GM23338 (cell line): ENCODE data around the gene CEP70. TPM values are rescaled to one million over a fixed set of nuclear protein-coding genes. Genes with fewer than 3 reads are reported as not detected.

Experiments used
- ATAC-seq: fragments of 200-7000 bp; cut with Tn5 transposase; 3 replicates; pipeline ENCODE4 v1.9.1; 2020
- DNase-seq: peaks from one replicate; pipeline ENCODE4 v3.0.0-alpha.2; 2015; ENCODE audit warnings: low spot score
- H2AFZ ChIP-seq: fragments of 200-600 bp; sonication (generic); 2 replicates; pipeline ENCODE4 v1.8.0; 2016; ENCODE audit warnings: antibody characterized with exemption, mild to moderate bottlenecking, moderate library complexity
- H3F3A ChIP-seq: fragments of 200-600 bp; sonication (generic); replicated peaks from 2 replicates; pipeline ENCODE4 v1.8.0; 2017; ENCODE audit warnings: antibody characterized with exemption, mixed run types, low read depth
- H3K27ac ChIP-seq: fragments of 200-600 bp; sonication (generic); 2 replicates; pipeline ENCODE4 v1.6.1; 2016; ENCODE audit warnings: low read depth
- H3K27me3 ChIP-seq: fragments of 200-600 bp; sonication (generic); 2 replicates; pipeline ENCODE4 v1.8.0; 2016; ENCODE audit warnings: mild to moderate bottlenecking, mixed run types, moderate library complexity; ENCODE audit not compliant: insufficient read depth
- H3K36me3 ChIP-seq: fragments of 200-600 bp; sonication (generic); 2 replicates; pipeline ENCODE4 v1.8.0; 2016; ENCODE audit warnings: mild to moderate bottlenecking; ENCODE audit not compliant: insufficient read depth
- H3K4me1 ChIP-seq: fragments of 200-600 bp; sonication (generic); 2 replicates; pipeline ENCODE4 v1.8.0; 2016; ENCODE audit warnings: mild to moderate bottlenecking, moderate library complexity; ENCODE audit not compliant: insufficient read depth
- H3K4me2 ChIP-seq: fragments of 200-600 bp; sonication (generic); 2 replicates; pipeline ENCODE4 v1.7.1; 2017; ENCODE audit warnings: mixed run types
- H3K4me3 ChIP-seq: fragments of 200-600 bp; sonication (generic); 2 replicates; pipeline ENCODE4 v1.6.1; 2016; ENCODE audit warnings: mixed run types
- H3K79me2 ChIP-seq: fragments of 200-600 bp; sonication (generic); replicated peaks from 2 replicates; pipeline ENCODE4 v1.8.0; 2017; ENCODE audit warnings: mild to moderate bottlenecking; ENCODE audit not compliant: insufficient read depth
- H3K9me2 ChIP-seq: fragments of 200-600 bp; sonication (generic); 2 replicates; pipeline ENCODE4 v1.8.0; 2017; ENCODE audit not compliant: insufficient read depth
- H4K20me1 ChIP-seq: fragments of 200-600 bp; sonication (generic); replicated peaks from 2 replicates; pipeline ENCODE4 v1.8.0; 2017; ENCODE audit warnings: mild to moderate bottlenecking; ENCODE audit not compliant: insufficient read depth
- H3K27ac Mint-ChIP-seq: 2 replicates; pipeline ENCODE4 v1.8.0; 2020; ENCODE audit warnings: inconsistent platforms, mild to moderate bottlenecking, moderate library complexity, mixed read lengths
- H3K27me3 Mint-ChIP-seq: 3 replicates; pipeline ENCODE4 v1.8.0; 2022; ENCODE audit warnings: low read depth, mild to moderate bottlenecking, moderate library complexity, mixed read lengths, inconsistent platforms; ENCODE audit not compliant: insufficient read depth, poor library complexity
- H3K36me3 Mint-ChIP-seq: 3 replicates; pipeline ENCODE4 v1.8.0; 2021; ENCODE audit warnings: low read depth, mild to moderate bottlenecking, inconsistent platforms, moderate library complexity, mixed read lengths
- H3K4me1 Mint-ChIP-seq: 3 replicates; pipeline ENCODE4 v1.8.0; 2020; ENCODE audit warnings: mild to moderate bottlenecking, inconsistent platforms, mixed read lengths
- H3K4me3 Mint-ChIP-seq: 3 replicates; pipeline ENCODE4 v1.8.0; 2021; ENCODE audit warnings: moderate library complexity, mild to moderate bottlenecking, inconsistent platforms, mixed read lengths
- H3K9me3 Mint-ChIP-seq: 3 replicates; pipeline ENCODE4 v1.8.0; 2020; ENCODE audit warnings: moderate library complexity, mild to moderate bottlenecking, inconsistent platforms, mixed read lengths
- CREB1 ChIP-seq: fragments of 250-450 bp; sonication (Bioruptor Pico); IDR thresholded peaks from 2 replicates; pipeline ENCODE4 v1.5.0; 2020; ENCODE audit warnings: low read depth, mild to moderate bottlenecking, moderate library complexity
- EZH2 ChIP-seq: fragments of 200-600 bp; sonication (generic); IDR thresholded peaks from one replicate; pipeline ENCODE4 v1.8.0; 2017; ENCODE audit warnings: antibody characterized with exemption, mild to moderate bottlenecking, low read depth; ENCODE audit not compliant: unreplicated experiment
- EZH2phosphoT487 ChIP-seq: fragments of 200-600 bp; sonication (generic); IDR thresholded peaks from one replicate; pipeline ENCODE4 v1.8.1; 2018; ENCODE audit warnings: antibody characterized with exemption; ENCODE audit not compliant: unreplicated experiment
- NANOG ChIP-seq: IDR thresholded peaks from 2 replicates; pipeline ENCODE4 v1.6.1; 2016; ENCODE audit warnings: antibody characterized with exemption, borderline replicate concordance
- POLR2AphosphoS5 ChIP-seq: IDR thresholded peaks from 2 replicates; pipeline ENCODE4 v1.6.1; 2016; ENCODE audit warnings: antibody characterized with exemption, low read depth
- STAT1 ChIP-seq: IDR thresholded peaks from one replicate; pipeline ENCODE4 v1.6.1; 2016; ENCODE audit warnings: antibody characterized with exemption; ENCODE audit not compliant: unreplicated experiment
- ZNF114 ChIP-seq: fragments of 250-450 bp; sonication (Bioruptor Pico); IDR thresholded peaks from 2 replicates; pipeline ENCODE4 v1.5.0; 2020; ENCODE audit warnings: mild to moderate bottlenecking, moderate library complexity
- ZNF331 ChIP-seq: fragments of 250-450 bp; sonication (Bioruptor Pico); IDR thresholded peaks from 2 replicates; pipeline ENCODE4 v1.5.0; 2020; ENCODE audit warnings: low read depth, mild to moderate bottlenecking, moderate library complexity
- polyA plus RNA-seq: library from polyadenylated mRNA; unstranded; fragments of >200 nt; fragmentation: Nextera tagmentation; extraction: Ambion mirVana; gene quantifications from 2 replicates; pipeline ENCODE4 v1.2.1, GENCODE V29; 2016
- total RNA-seq: library from RNA; depleted of rRNA; stranded (reverse); fragments of >200 nt; shearing (Covaris generic); gene quantifications from 2 replicates; pipeline ENCODE4 v1.2.3, GENCODE V29; 2014
- TF ChIP-seq, protein P1 (sequence below): fragments of 250-450 bp; sonication (Bioruptor Pico); IDR thresholded peaks from 2 replicates; pipeline ENCODE4 v1.5.0; 2020; ENCODE audit warnings: mild to moderate bottlenecking, moderate library complexity
- TF ChIP-seq, protein P2 (sequence below): IDR thresholded peaks from 2 replicates; pipeline ENCODE4 v1.6.1; 2016; ENCODE audit warnings: antibody characterized with exemption
- TF ChIP-seq, protein P3 (sequence below): IDR thresholded peaks from one replicate; pipeline ENCODE4 v1.6.1; 2018; ENCODE audit warnings: antibody characterized with exemption; ENCODE audit not compliant: unreplicated experiment
- TF ChIP-seq, protein P4 (sequence below), 2 experiments: fragments of 200-600 bp in 1 of 2; sonication (generic) in 1 of 2; conservative IDR thresholded peaks; 2 replicates each; pipeline versions ENCODE4 v1.5.1 to v1.6.1; 2016 to 2017; ENCODE audit warnings: antibody characterized with exemption in 2 of 2, low read depth in 2 of 2, mild to moderate bottlenecking in 2 of 2, moderate library complexity in 1 of 2

The CEP70 gene
- total and polyA plus RNA-seq, 2 experiments from 2014 or later = 28.8 to 31.4 TPM

DNA sequence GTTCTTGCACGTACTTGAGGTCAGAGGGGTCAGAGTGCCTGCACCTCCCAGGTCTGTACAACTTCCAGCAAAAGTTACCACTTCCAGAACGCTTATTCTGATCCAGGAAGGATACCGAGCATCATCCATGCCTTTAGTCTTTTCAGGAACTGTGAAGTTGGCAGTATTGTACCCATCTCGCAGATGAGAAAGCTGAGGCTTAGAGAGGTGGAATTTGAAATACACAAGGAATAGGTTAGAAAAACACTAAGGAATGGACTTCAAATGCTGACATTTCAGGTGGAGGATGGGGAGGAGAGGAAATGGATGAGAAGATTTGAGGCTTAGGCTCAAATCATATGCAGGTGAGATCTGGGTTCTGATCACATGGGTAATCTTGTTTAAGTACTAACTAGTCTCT is 148.4 kb downstream of the CEP70 start:
- no peaks in the 10 kb centered on the region for H3K27me3 ChIP-seq
- no peaks in the 10 kb centered on the region for H3K36me3 ChIP-seq
- H3K27me3 Mint-ChIP-seq = peaks cover 3% of the 10 kb centered on the region
- no peak overlapping the region for H3K4me3 Mint-ChIP-seq
- H3K4me2 ChIP-seq = no peak overlapping the region
- no peaks in the 10 kb centered on the region for H3K36me3 Mint-ChIP-seq
- no peaks in the 10 kb centered on the region; the same call in 1 of the 2 replicates for H3K4me1 ChIP-seq
- H2AFZ ChIP-seq = no peak overlapping the region
- no peak for ATAC-seq
- no peaks in the 10 kb centered on the region for H3K9me2 ChIP-seq
- H4K20me1 ChIP-seq = 0 out of 2 replicates have a peak, but pooled peaks cover 2% of the 10 kb centered on the region
- DNase-seq = no peak
- no peak overlapping the region for H3K27ac Mint-ChIP-seq
- H3K79me2 ChIP-seq = no peaks in the 10 kb centered on the region
- TF ChIP-seq EZH2 = no peak
- no peak for TF ChIP-seq POLR2AphosphoS5
- TF ChIP-seq, protein P1, sequence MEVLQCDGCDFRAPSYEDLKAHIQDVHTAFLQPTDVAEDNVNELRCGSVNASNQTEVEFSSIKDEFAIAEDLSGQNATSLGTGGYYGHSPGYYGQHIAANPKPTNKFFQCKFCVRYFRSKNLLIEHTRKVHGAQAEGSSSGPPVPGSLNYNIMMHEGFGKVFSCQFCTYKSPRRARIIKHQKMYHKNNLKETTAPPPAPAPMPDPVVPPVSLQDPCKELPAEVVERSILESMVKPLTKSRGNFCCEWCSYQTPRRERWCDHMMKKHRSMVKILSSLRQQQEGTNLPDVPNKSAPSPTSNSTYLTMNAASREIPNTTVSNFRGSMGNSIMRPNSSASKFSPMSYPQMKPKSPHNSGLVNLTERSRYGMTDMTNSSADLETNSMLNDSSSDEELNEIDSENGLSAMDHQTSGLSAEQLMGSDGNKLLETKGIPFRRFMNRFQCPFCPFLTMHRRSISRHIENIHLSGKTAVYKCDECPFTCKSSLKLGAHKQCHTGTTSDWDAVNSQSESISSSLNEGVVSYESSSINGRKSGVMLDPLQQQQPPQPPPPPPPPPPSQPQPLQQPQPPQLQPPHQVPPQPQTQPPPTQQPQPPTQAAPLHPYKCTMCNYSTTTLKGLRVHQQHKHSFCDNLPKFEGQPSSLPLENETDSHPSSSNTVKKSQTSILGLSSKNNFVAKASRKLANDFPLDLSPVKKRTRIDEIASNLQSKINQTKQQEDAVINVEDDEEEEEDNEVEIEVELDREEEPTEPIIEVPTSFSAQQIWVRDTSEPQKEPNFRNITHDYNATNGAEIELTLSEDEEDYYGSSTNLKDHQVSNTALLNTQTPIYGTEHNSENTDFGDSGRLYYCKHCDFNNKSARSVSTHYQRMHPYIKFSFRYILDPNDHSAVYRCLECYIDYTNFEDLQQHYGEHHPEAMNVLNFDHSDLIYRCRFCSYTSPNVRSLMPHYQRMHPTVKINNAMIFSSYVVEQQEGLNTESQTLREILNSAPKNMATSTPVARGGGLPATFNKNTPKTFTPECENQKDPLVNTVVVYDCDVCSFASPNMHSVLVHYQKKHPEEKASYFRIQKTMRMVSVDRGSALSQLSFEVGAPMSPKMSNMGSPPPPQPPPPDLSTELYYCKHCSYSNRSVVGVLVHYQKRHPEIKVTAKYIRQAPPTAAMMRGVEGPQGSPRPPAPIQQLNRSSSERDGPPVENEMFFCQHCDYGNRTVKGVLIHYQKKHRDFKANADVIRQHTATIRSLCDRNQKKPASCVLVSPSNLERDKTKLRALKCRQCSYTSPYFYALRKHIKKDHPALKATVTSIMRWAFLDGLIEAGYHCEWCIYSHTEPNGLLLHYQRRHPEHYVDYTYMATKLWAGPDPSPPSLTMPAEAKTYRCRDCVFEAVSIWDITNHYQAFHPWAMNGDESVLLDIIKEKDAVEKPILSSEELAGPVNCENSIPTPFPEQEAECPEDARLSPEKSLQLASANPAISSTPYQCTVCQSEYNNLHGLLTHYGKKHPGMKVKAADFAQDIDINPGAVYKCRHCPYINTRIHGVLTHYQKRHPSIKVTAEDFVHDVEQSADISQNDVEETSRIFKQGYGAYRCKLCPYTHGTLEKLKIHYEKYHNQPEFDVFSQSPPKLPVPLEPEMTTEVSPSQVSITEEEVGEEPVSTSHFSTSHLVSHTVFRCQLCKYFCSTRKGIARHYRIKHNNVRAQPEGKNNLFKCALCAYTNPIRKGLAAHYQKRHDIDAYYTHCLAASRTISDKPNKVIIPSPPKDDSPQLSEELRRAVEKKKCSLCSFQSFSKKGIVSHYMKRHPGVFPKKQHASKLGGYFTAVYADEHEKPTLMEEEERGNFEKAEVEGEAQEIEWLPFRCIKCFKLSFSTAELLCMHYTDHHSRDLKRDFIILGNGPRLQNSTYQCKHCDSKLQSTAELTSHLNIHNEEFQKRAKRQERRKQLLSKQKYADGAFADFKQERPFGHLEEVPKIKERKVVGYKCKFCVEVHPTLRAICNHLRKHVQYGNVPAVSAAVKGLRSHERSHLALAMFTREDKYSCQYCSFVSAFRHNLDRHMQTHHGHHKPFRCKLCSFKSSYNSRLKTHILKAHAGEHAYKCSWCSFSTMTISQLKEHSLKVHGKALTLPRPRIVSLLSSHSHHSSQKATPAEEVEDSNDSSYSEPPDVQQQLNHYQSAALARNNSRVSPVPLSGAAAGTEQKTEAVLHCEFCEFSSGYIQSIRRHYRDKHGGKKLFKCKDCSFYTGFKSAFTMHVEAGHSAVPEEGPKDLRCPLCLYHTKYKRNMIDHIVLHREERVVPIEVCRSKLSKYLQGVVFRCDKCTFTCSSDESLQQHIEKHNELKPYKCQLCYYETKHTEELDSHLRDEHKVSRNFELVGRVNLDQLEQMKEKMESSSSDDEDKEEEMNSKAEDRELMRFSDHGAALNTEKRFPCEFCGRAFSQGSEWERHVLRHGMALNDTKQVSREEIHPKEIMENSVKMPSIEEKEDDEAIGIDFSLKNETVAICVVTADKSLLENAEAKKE (CRISPR knock-in tag) = no peak
- TF ChIP-seq, protein P2, sequence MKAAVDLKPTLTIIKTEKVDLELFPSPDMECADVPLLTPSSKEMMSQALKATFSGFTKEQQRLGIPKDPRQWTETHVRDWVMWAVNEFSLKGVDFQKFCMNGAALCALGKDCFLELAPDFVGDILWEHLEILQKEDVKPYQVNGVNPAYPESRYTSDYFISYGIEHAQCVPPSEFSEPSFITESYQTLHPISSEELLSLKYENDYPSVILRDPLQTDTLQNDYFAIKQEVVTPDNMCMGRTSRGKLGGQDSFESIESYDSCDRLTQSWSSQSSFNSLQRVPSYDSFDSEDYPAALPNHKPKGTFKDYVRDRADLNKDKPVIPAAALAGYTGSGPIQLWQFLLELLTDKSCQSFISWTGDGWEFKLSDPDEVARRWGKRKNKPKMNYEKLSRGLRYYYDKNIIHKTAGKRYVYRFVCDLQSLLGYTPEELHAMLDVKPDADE = no peak
- no peak for TF ChIP-seq CREB1 (CRISPR knock-in tag)
- no peak for TF ChIP-seq STAT1
- TF ChIP-seq EZH2phosphoT487 = no peak
- no peak for TF ChIP-seq ZNF114 (CRISPR knock-in tag)
- TF ChIP-seq NANOG = no peak
- TF ChIP-seq, protein P3, sequence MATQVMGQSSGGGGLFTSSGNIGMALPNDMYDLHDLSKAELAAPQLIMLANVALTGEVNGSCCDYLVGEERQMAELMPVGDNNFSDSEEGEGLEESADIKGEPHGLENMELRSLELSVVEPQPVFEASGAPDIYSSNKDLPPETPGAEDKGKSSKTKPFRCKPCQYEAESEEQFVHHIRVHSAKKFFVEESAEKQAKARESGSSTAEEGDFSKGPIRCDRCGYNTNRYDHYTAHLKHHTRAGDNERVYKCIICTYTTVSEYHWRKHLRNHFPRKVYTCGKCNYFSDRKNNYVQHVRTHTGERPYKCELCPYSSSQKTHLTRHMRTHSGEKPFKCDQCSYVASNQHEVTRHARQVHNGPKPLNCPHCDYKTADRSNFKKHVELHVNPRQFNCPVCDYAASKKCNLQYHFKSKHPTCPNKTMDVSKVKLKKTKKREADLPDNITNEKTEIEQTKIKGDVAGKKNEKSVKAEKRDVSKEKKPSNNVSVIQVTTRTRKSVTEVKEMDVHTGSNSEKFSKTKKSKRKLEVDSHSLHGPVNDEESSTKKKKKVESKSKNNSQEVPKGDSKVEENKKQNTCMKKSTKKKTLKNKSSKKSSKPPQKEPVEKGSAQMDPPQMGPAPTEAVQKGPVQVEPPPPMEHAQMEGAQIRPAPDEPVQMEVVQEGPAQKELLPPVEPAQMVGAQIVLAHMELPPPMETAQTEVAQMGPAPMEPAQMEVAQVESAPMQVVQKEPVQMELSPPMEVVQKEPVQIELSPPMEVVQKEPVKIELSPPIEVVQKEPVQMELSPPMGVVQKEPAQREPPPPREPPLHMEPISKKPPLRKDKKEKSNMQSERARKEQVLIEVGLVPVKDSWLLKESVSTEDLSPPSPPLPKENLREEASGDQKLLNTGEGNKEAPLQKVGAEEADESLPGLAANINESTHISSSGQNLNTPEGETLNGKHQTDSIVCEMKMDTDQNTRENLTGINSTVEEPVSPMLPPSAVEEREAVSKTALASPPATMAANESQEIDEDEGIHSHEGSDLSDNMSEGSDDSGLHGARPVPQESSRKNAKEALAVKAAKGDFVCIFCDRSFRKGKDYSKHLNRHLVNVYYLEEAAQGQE = no peak
- TF ChIP-seq ZNF331 (CRISPR knock-in tag) = no peak
- TF ChIP-seq, protein P4, sequence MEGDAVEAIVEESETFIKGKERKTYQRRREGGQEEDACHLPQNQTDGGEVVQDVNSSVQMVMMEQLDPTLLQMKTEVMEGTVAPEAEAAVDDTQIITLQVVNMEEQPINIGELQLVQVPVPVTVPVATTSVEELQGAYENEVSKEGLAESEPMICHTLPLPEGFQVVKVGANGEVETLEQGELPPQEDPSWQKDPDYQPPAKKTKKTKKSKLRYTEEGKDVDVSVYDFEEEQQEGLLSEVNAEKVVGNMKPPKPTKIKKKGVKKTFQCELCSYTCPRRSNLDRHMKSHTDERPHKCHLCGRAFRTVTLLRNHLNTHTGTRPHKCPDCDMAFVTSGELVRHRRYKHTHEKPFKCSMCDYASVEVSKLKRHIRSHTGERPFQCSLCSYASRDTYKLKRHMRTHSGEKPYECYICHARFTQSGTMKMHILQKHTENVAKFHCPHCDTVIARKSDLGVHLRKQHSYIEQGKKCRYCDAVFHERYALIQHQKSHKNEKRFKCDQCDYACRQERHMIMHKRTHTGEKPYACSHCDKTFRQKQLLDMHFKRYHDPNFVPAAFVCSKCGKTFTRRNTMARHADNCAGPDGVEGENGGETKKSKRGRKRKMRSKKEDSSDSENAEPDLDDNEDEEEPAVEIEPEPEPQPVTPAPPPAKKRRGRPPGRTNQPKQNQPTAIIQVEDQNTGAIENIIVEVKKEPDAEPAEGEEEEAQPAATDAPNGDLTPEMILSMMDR (conservative IDR thresholded peaks at IDR 0.05; ENCODE audit: low read depth in 2 of 2) = no peak
- no peak overlapping the region for H3K27ac ChIP-seq
- H3K4me3 ChIP-seq = no peak overlapping the region
- peaks cover 9% of the 10 kb centered on the region for H3K4me1 Mint-ChIP-seq
- H3K9me3 Mint-ChIP-seq = no peaks in the 10 kb centered on the region
- H3F3A ChIP-seq = no peaks in the 10 kb centered on the region
